ENCODE results near the gene SYNE1.

SYNE1 gene

GRCh38 chr6:152268846-152269442, 368.2 kb downstream of the SYNE1 start:
- no peak for DNase-seq

GRCh38 chr6:152267967-152268845, 369.0 kb downstream of the SYNE1 start:
- DNase-seq = peak; percentile 74

GRCh38 chr6:152265651-152266050, 371.5 kb downstream of the SYNE1 start:
- no peak for DNase-seq

GRCh38 chr6:152263582-152263981, 373.6 kb downstream of the SYNE1 start:
- no peak for DNase-seq

GRCh38 chr6:152261179-152261578, 376.0 kb downstream of the SYNE1 start:
- DNase-seq = no peak

GRCh38 chr6:152259234-152259633, 377.9 kb downstream of the SYNE1 start:
- no peak for DNase-seq

GRCh38 chr6:152257581-152257980, 379.6 kb downstream of the SYNE1 start:
- no peak for DNase-seq

GRCh38 chr6:152250127-152250526, 387.0 kb downstream of the SYNE1 start:
- DNase-seq = no peak

GRCh38 chr6:152248980-152249379, 388.2 kb downstream of the SYNE1 start:
- no peak for DNase-seq

- no peak for DNase-seq
These were observed 390.4 kb downstream of the SYNE1 start for GRCh38 chr6:152246554-152247337.

GRCh38 chr6:152244998-152245630, 392.0 kb downstream of the SYNE1 start:
- DNase-seq = peak; percentile 7

- no peak for DNase-seq
These were observed 396.0 kb downstream of the SYNE1 start for GRCh38 chr6:152241013-152241766.

- DNase-seq = no peak
These were observed 396.7 kb downstream of the SYNE1 start for GRCh38 chr6:152240436-152240835.

GRCh38 chr6:152236370-152237097, 400.6 kb downstream of the SYNE1 start:
- no peak for DNase-seq

GRCh38 chr6:152233547-152234320, 403.4 kb downstream of the SYNE1 start:
- DNase-seq = no peak

- DNase-seq = no peak
These were observed 404.5 kb downstream of the SYNE1 start for GRCh38 chr6:152232501-152233151.

GRCh38 chr6:152229330-152229729, 407.8 kb downstream of the SYNE1 start:
- DNase-seq = no peak

- DNase-seq = no peak
These were observed 411.0 kb downstream of the SYNE1 start for GRCh38 chr6:152226119-152226518.

- no peak for DNase-seq
These were observed 411.8 kb downstream of the SYNE1 start for GRCh38 chr6:152225241-152225934.

- DNase-seq = peak; percentile 25
These were observed 413.5 kb downstream of the SYNE1 start for GRCh38 chr6:152223636-152224035.
